ENCODE results near the gene SLFN5.

DNA sequence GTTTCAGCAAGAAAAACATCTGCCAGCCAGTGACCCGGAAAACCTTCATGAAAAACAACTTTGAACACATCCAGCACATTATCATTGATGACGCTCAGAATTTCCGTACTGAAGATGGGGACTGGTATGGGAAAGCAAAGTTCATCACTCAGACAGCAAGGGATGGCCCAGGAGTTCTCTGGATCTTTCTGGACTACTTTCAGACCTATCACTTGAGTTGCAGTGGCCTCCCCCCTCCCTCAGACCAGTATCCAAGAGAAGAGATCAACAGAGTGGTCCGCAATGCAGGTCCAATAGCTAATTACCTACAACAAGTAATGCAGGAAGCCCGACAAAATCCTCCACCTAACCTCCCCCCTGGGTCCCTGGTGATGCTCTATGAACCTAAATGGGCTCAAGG is 22.2 kb downstream of the SLFN5 start:
- no peak for TF ChIP-seq POLR2AphosphoS5 (IDR thresholded peaks at IDR 0.05; ENCODE audit: low read depth, low read length)
- TF ChIP-seq SPI1 (IDR thresholded peaks at IDR 0.05; ENCODE audit: low read depth, low read length), result no peak
- TF ChIP-seq POLR2A (IDR thresholded peaks at IDR 0.05; ENCODE audit: low read depth, low read length), result no peak
- no peak for TF ChIP-seq TAF1 (IDR thresholded peaks at IDR 0.05; ENCODE audit: low read depth, low read length)
- no peak for TF ChIP-seq PAX5 (IDR thresholded peaks at IDR 0.05; ENCODE audit: insufficient read depth, low read length, severe bottlenecking)
